Measurements from ENCODE around the gene ELMO2. TPM values are rescaled to one million over a fixed set of nuclear protein-coding genes. Genes with fewer than 3 reads are reported as not detected.

Gene ELMO2
- total RNA-seq, 1 donor from 2014 or later: 77.5 TPM

DNA sequence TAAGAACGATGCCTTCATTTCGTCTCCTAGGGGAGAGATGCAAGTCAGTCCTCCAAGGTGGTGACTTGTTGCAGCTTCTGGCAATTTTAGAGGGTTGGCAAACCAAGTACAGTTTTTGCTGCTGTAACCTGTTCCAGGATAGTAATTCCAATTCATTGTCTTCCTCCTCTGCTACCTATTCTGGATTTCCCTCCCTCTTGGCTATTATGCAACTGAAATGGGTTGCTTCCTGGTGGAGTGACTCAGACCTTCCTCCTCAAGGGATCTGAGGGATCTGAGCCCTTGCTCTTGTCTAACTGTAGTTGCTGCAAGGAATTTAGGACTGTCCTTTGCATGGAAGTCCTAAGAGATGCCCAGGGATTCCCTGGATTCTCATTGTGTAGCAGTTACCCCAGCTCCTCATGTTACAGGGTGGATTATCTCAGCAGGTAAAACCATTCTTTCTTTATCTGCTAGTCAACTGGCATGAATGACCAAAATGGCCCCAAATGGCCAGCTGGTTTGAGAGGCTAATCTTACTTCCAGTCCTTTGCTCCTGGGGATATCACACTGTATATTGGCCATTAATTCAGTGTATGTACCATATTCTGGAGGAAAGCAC lies 17.6 kb upstream of the ELMO2 start:
- TF ChIP-seq, protein P1, sequence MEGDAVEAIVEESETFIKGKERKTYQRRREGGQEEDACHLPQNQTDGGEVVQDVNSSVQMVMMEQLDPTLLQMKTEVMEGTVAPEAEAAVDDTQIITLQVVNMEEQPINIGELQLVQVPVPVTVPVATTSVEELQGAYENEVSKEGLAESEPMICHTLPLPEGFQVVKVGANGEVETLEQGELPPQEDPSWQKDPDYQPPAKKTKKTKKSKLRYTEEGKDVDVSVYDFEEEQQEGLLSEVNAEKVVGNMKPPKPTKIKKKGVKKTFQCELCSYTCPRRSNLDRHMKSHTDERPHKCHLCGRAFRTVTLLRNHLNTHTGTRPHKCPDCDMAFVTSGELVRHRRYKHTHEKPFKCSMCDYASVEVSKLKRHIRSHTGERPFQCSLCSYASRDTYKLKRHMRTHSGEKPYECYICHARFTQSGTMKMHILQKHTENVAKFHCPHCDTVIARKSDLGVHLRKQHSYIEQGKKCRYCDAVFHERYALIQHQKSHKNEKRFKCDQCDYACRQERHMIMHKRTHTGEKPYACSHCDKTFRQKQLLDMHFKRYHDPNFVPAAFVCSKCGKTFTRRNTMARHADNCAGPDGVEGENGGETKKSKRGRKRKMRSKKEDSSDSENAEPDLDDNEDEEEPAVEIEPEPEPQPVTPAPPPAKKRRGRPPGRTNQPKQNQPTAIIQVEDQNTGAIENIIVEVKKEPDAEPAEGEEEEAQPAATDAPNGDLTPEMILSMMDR (IDR thresholded peaks at IDR 0.05): no peak
- no peak for DNase-seq (ENCODE audit: low spot score in 2 of 2)
- H3K4me3 ChIP-seq: no peak overlapping the region
- intact Hi-C loops (cut with DNase I): no loop called here
- no peaks in the 10 kb centered on the region for H3K36me3 ChIP-seq
- no peaks in the 10 kb centered on the region for H3K4me1 ChIP-seq
- H3K27me3 ChIP-seq: no peaks in the 10 kb centered on the region
- H3K27ac ChIP-seq: no peak overlapping the region
- H3K9me3 ChIP-seq: no peaks in the 10 kb centered on the region

DNA sequence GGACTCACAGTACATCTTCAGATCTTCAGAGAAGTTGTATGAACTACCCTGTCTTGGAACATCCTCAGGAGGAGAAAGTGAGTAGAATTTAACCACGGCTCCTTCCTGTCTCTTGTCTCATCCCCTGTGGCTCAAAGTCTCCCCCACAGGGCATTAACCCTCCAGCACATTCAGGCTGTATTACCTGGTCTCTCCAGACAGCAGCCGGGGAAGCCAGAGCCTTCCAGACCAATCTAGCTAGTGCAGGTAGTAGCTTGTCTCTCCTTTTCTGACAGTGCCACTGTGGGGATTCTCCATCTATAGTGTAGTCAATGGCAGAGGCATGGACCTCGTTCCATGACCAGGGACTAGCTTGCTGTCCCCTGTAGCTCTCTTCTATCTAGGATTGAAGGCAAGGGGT lies 16.9 kb upstream of the ELMO2 start:
- Histone ChIP-seq H3K36me3 (no peaks in the 10 kb centered on the region), H3K4me3 (no peak overlapping the region), H3K27me3 (no peaks in the 10 kb centered on the region), H3K27ac (no peak overlapping the region), H3K9me3 (no peaks in the 10 kb centered on the region), H3K4me1 (no peaks in the 10 kb centered on the region)
- TF ChIP-seq, protein P1 (IDR thresholded peaks at IDR 0.05): no peak
- intact Hi-C loops (cut with DNase I): no loop called here
- DNase-seq (ENCODE audit: low spot score in 2 of 2): no peak

DNA sequence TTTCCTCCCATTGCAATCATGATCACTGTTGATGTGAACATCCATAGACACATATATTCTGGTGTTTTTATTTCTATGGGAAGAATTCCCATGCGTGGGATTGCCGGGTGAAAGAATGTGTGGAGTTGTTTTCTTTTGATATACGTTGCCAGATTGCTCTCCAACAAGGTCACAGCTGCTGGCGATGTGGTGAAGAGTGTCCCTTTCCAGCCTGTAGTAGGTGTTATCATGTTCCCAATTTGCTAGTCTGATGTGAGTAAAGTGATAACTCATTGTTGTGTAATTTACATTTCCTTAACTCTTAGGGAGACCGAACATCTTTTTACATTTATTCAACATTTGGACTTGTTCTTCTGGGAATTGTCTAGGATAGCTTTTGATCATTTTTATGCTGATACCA lies 14.5 kb upstream of the ELMO2 start:
- TF ChIP-seq, protein P1 (IDR thresholded peaks at IDR 0.05): no peak
- no peak overlapping the region for H3K4me3 ChIP-seq
- no peaks in the 10 kb centered on the region for H3K27me3 ChIP-seq
- intact Hi-C loops (cut with DNase I): no loop called here
- H3K9me3 ChIP-seq: no peaks in the 10 kb centered on the region
- no peak overlapping the region for H3K27ac ChIP-seq
- H3K4me1 ChIP-seq: no peaks in the 10 kb centered on the region
- no peaks in the 10 kb centered on the region for H3K36me3 ChIP-seq
- DNase-seq (ENCODE audit: low spot score in 2 of 2): no peak

DNA sequence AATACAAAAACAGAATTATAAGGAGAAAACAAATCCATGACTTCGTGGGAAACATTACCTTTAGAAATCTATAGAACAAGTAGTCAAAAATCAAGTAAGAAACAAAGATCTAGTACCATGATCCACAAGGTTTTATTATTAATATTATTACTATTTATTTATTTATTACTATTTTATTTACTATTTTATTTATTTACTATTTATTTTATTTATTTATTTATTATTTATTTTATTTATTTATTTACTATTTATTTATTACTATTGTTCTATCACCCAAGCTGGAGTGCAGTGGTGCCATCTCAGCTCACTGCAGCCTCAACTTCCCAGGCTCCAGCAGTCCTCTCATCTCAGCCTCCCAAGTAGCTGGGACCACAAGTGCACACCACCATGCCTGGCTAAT lies 13.5 kb upstream of the ELMO2 start:
- Histone ChIP-seq H3K36me3 (no peaks in the 10 kb centered on the region), H3K27ac (no peak overlapping the region), H3K4me1 (no peaks in the 10 kb centered on the region), H3K9me3 (no peaks in the 10 kb centered on the region), H3K27me3 (no peaks in the 10 kb centered on the region), H3K4me3 (no peak overlapping the region)
- intact Hi-C loops (cut with DNase I): no loop called here
- DNase-seq (ENCODE audit: low spot score in 2 of 2): no peak
- TF ChIP-seq, protein P1 (IDR thresholded peaks at IDR 0.05): no peak

DNA sequence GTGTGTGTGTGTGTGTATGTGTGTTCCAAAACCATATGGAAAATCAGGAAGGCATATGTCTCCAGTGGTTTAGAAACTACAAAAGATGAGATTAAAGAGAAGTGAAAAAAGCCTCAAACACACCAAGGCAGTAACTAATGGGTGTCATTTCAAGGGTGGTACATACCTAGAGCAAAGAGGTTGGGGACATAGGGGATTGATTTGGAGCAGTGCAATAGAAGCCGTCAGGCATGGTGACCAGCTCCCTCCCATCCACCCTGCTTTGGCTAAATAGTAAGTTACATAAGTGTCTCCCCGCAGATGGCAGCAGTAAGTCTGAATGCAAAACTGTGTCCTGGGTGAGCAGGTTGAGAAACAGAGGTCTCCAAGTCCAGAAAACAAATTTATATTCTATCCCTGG lies 10.4 kb upstream of the ELMO2 start:
- Histone ChIP-seq H3K4me1 (no peaks in the 10 kb centered on the region), H3K4me3 (no peak overlapping the region), H3K27me3 (no peaks in the 10 kb centered on the region), H3K36me3 (no peaks in the 10 kb centered on the region), H3K27ac (no peak overlapping the region), H3K9me3 (no peaks in the 10 kb centered on the region)
- intact Hi-C loops (cut with DNase I): no loop called here
- TF ChIP-seq, protein P1 (IDR thresholded peaks at IDR 0.05): no peak
- no peak for DNase-seq (ENCODE audit: low spot score in 2 of 2)

DNA sequence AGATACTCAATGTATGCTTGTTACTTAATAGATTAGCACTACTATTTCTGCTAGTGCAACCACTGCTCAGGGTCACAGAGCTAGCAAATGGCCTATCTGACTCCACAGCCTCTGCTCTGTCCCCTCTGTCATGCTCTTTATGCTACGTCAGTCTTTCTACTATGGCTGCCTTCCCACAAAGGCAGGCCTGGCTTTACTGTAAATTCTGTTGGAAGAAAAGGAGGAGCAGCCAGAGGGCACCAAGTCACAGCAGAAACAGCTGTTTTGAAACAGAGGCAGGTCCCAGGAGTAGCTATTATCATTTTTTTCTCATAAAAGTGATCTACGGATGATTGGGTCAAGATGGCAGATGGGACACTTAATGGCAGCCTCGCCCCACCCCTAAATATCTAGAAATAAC lies 10.0 kb upstream of the ELMO2 start:
- Histone ChIP-seq H3K27ac (no peak overlapping the region), H3K4me3 (no peak overlapping the region), H3K27me3 (no peaks in the 10 kb centered on the region), H3K9me3 (no peaks in the 10 kb centered on the region), H3K4me1 (no peaks in the 10 kb centered on the region), H3K36me3 (no peaks in the 10 kb centered on the region)
- no peak for DNase-seq (ENCODE audit: low spot score in 2 of 2)
- TF ChIP-seq, protein P1 (IDR thresholded peaks at IDR 0.05): no peak
- intact Hi-C loops (cut with DNase I): no loop called here
